Measurements from ENCODE around the gene DNAH10.

The DNAH10 gene

GRCh38 chr12:123914726-123915333 is 152.7 kb downstream of the DNAH10 start:
- H3K4me1 ChIP-seq, result peaks cover 0 to 12% (median 0%) of the 10 kb centered on the region in 10 experiments; a peak in 6 of 20 replicates
- no peak overlapping the region for H3K9ac ChIP-seq
- no peaks in the 10 kb centered on the region for H3K9me3 ChIP-seq (replicated peaks in 1 of 11)
- H4K20me1 ChIP-seq, result peaks cover 0 to 14% (median 0%) of the 10 kb centered on the region in 11 experiments; a peak in 3 of 22 replicates
- TF ChIP-seq Cebpa-rat (IDR thresholded peaks at IDR 0.05), result no peak
- H3K27ac ChIP-seq, result no peak overlapping the region
- peaks cover 0 to 8% (median 0%) of the 10 kb centered on the region in 11 experiments; a peak in 1 of 22 replicates for H3K36me3 ChIP-seq
- no peak overlapping the region for H3K4me3 ChIP-seq
- H3K27me3 ChIP-seq, result no peaks in the 10 kb centered on the region
- H3K4me2 ChIP-seq, result no peak overlapping the region

GRCh38 chr12:123916729-123917128 is 154.6 kb downstream of the DNAH10 start:
- no peak for TF ChIP-seq Cebpa-rat (IDR thresholded peaks at IDR 0.05)
- H3K4me3 ChIP-seq, result no peak overlapping the region
- peaks cover 0 to 8% (median 0%) of the 10 kb centered on the region in 11 experiments; a peak in 1 of 22 replicates for H3K36me3 ChIP-seq
- no peak overlapping the region for H3K4me2 ChIP-seq
- H4K20me1 ChIP-seq, result peaks cover 0 to 6% (median 0%) of the 10 kb centered on the region in 11 experiments; a peak in 1 of 22 replicates
- H3K27me3 ChIP-seq, result no peaks in the 10 kb centered on the region
- no peak overlapping the region for H3K27ac ChIP-seq
- H3K9me3 ChIP-seq (replicated peaks in 1 of 11), result no peaks in the 10 kb centered on the region
- H3K9ac ChIP-seq, result no peak overlapping the region
- H3K4me1 ChIP-seq, result peaks cover 0 to 16% (median 2%) of the 10 kb centered on the region in 10 experiments; a peak in 6 of 20 replicates

- Histone ChIP-seq H3K27ac (no peak overlapping the region), H3K9me3 (replicated peaks in 1 of 11) (no peaks in the 10 kb centered on the region)
- no peak for TF ChIP-seq Cebpa-rat (IDR thresholded peaks at IDR 0.05)
Measured at GRCh38 chr12:123917337-123917850, 155.3 kb downstream of the DNAH10 start.

GRCh38 chr12:123919980-123920360 is 157.9 kb downstream of the DNAH10 start:
- H3K9me3 ChIP-seq (replicated peaks in 1 of 11), result no peaks in the 10 kb centered on the region
- no peak overlapping the region for H3K9ac ChIP-seq
- TF ChIP-seq Cebpa-rat (IDR thresholded peaks at IDR 0.05), result no peak
- H3K4me2 ChIP-seq, result peak overlapping the region in 2 of 11 experiments; percentile 1 to 3; a peak in 3 of 22 replicates
- H3K27ac ChIP-seq, result no peak overlapping the region
- peaks cover 0 to 8% (median 0%) of the 10 kb centered on the region in 11 experiments; a peak in 1 of 22 replicates for H3K36me3 ChIP-seq
- no peaks in the 10 kb centered on the region for H4K20me1 ChIP-seq
- peaks cover 0 to 19% (median 2%) of the 10 kb centered on the region in 10 experiments; a peak in 6 of 20 replicates for H3K4me1 ChIP-seq
- no peaks in the 10 kb centered on the region for H3K27me3 ChIP-seq
- no peak overlapping the region for H3K4me3 ChIP-seq

More at GRCh38 chr12:123917337-123917850, 155.3 kb downstream of the DNAH10 start:
- Histone ChIP-seq H3K9ac (no peak overlapping the region), H3K36me3 (peaks cover 0 to 8% (median 0%) of the 10 kb centered on the region in 11 experiments; a peak in 1 of 22 replicates), H3K27me3 (no peaks in the 10 kb centered on the region), H3K4me3 (no peak overlapping the region), H4K20me1 (peaks cover 0 to 6% (median 0%) of the 10 kb centered on the region in 11 experiments; a peak in 1 of 22 replicates), H3K4me1 (peaks cover 0 to 19% (median 2%) of the 10 kb centered on the region in 10 experiments; a peak in 6 of 20 replicates), H3K4me2 (no peak overlapping the region)

DNA sequence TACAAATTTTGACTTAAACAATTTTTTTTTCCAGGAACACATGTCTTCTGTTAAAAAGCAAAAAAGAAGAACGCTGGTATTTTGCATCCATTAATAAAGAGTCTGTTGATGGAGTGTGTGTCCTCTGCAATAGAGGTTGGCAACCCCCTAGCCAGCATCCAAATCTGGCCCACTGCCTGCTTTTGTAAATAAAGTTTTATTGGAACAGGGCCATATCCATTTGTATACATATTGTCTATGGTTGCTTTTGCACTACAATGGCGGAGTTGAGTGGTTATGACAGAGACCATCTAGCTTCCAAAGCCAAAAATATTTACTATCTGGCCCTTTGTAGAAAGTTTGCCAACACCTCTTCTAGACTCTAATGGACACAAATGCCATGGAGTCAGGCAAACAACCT is 160.9 kb downstream of the DNAH10 start:
- Histone ChIP-seq H3K27ac (no peak overlapping the region), H3K27me3 (peaks cover 0 to 14% (median 0%) of the 10 kb centered on the region in 11 experiments; a peak in 4 of 22 replicates), H4K20me1 (peaks cover 0 to 13% (median 9%) of the 10 kb centered on the region in 11 experiments; a peak in 17 of 22 replicates), H3K4me1 (peaks cover 9 to 34% (median 20%) of the 10 kb centered on the region in 10 experiments), H3K36me3 (peaks cover 0 to 2% (median 0%) of the 10 kb centered on the region in 11 experiments; a peak in 1 of 22 replicates), H3K4me3 (no peak overlapping the region), H3K9ac (no peak overlapping the region), H3K4me2 (no peak overlapping the region), H3K9me3 (replicated peaks in 1 of 11) (no peaks in the 10 kb centered on the region)
- no peak for TF ChIP-seq Cebpa-rat (IDR thresholded peaks at IDR 0.05)

DNA sequence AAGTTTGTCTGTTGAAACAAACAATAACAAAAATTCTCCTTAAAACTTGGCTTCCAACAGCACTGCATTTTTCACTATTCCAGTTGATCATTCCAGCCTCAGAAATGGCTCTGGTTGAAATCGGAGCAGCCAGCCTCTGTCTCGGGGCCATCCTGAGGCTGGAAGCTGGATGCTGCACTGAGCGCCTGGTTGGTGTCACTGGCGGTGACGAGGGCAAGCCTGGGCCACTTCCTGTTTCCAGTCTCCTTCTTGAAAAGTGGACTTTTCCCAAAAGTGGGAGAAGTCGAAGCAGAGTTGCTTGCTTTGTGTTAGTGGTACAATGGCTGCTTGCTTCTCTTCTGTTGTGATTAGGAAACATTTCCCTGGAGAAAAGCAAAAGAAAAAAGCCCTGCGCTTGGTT is 161.8 kb downstream of the DNAH10 start:
- Histone ChIP-seq H3K36me3 (no peaks in the 10 kb centered on the region), H3K27me3 (peaks cover 0 to 14% (median 0%) of the 10 kb centered on the region in 11 experiments; a peak in 4 of 22 replicates), H3K9ac (no peak overlapping the region), H3K9me3 (replicated peaks in 1 of 11) (no peaks in the 10 kb centered on the region), H3K4me1 (peaks cover 17 to 43% (median 29%) of the 10 kb centered on the region in 10 experiments), H3K4me3 (no peak overlapping the region), H3K4me2 (no peak overlapping the region), H4K20me1 (peaks cover 0 to 22% (median 18%) of the 10 kb centered on the region in 11 experiments; a peak in 17 of 22 replicates), H3K27ac (no peak overlapping the region)
- TF ChIP-seq Cebpa-rat (IDR thresholded peaks at IDR 0.05), result no peak

DNA sequence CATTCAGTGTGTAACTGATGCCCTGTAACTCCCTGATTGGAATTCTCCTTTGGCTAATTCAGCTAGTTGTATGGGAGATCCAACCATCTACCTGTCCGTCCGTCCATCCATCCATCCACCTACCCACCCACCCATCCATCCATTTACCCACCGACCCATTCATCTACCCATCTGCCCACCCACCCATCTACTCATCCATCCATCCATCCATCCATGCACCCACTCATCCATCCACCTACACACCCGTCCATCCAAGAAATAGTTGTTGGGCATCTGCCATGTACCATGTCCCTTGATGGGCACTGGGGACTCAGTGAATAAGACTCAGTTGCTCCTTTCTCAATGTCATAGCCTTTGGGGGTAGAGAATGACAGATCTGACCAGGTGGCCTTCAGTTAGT is 162.4 kb downstream of the DNAH10 start:
- Histone ChIP-seq H3K27ac (no peak overlapping the region), H3K9me3 (replicated peaks in 1 of 11) (no peaks in the 10 kb centered on the region), H3K4me3 (no peak overlapping the region), H3K4me1 (peaks cover 24 to 49% (median 35%) of the 10 kb centered on the region in 10 experiments), H3K4me2 (no peak overlapping the region), H3K27me3 (peaks cover 0 to 19% (median 0%) of the 10 kb centered on the region in 11 experiments; a peak in 8 of 22 replicates), H3K9ac (no peak overlapping the region), H3K36me3 (no peaks in the 10 kb centered on the region), H4K20me1 (peaks cover 0 to 28% (median 24%) of the 10 kb centered on the region in 11 experiments; a peak in 18 of 22 replicates)
- TF ChIP-seq Cebpa-rat (IDR thresholded peaks at IDR 0.05), result no peak

- H3K4me2 ChIP-seq, result peak overlapping the region; percentile 76 to 97 (median 90)
- H4K20me1 ChIP-seq, result peaks cover 0 to 40% (median 33%) of the 10 kb centered on the region in 11 experiments; a peak in 18 of 22 replicates
- 0 out of 22 replicates have a peak overlapping the region, but pooled peaks of 1 of the 11 experiments have one; percentile 9 for H3K9ac ChIP-seq
- H3K4me3 ChIP-seq, result peak overlapping the region in 6 of 10 experiments; percentile 1 to 27 (median 12); a peak in 6 of 20 replicates
- H3K9me3 ChIP-seq (replicated peaks in 1 of 11), result no peaks in the 10 kb centered on the region
- H3K4me1 ChIP-seq, result peaks cover 26 to 70% (median 51%) of the 10 kb centered on the region in 10 experiments
- TF ChIP-seq Cebpa-rat (IDR thresholded peaks at IDR 0.05), result no peak
- no peak overlapping the region for H3K27ac ChIP-seq
- peaks cover 0 to 31% (median 0%) of the 10 kb centered on the region in 11 experiments; a peak in 8 of 22 replicates for H3K27me3 ChIP-seq
- H3K36me3 ChIP-seq, result no peaks in the 10 kb centered on the region
Measured at GRCh38 chr12:123928274-123928865, 166.3 kb downstream of the DNAH10 start.

- no peak for TF ChIP-seq Cebpa-rat (IDR thresholded peaks at IDR 0.05)
- peaks cover 0 to 45% (median 35%) of the 10 kb centered on the region in 11 experiments; a peak in 18 of 22 replicates for H4K20me1 ChIP-seq
- peaks cover 0 to 31% (median 0%) of the 10 kb centered on the region in 11 experiments; a peak in 8 of 22 replicates for H3K27me3 ChIP-seq
- peak overlapping the region in 1 of 10 experiments; percentile 5; a peak in 1 of 20 replicates for H3K4me3 ChIP-seq
- H3K9me3 ChIP-seq (replicated peaks in 1 of 11), result no peaks in the 10 kb centered on the region
- peaks cover 26 to 75% (median 56%) of the 10 kb centered on the region in 10 experiments for H3K4me1 ChIP-seq
- H3K4me2 ChIP-seq, result peak overlapping the region; percentile 76 to 97 (median 90)
- no peak overlapping the region for H3K9ac ChIP-seq
- H3K36me3 ChIP-seq, result no peaks in the 10 kb centered on the region
- H3K27ac ChIP-seq, result no peak overlapping the region
Measured at GRCh38 chr12:123928897-123929296, 166.8 kb downstream of the DNAH10 start.

Data from BLaER1 treated with 17β-estradiol and CSF1 and Interleukin-3, amounts not matched to agents 10 nM and 100 nM (cell line).